WI38 (cell line): ENCODE measurements around the gene GAS2L2.

Source experiments
- H3K4me3 ChIP-seq: 2 replicates; pipeline ENCODE4 v1.5.1; 2011; ENCODE audit warnings: low read depth, mild to moderate bottlenecking, control low read depth, low read length
- CTCF ChIP-seq: IDR thresholded peaks from 2 replicates; pipeline ENCODE4 v1.5.1; 2012; ENCODE audit warnings: low read depth, mild to moderate bottlenecking, control low read depth, low read length

GAS2L2 gene

GRCh38 chr17:35752945-35753764 is at the start of gene GAS2L2:
Gene GAS2L2, minus strand, starts transcription at chr17:35753239. Its CDS starts 389 bp downstream, at chr17:35752850.
- TF ChIP-seq CTCF = no peak
- no peak within 1 kb of the TSS for H3K4me3 ChIP-seq

- H3K4me3 ChIP-seq = no peak overlapping the region
- TF ChIP-seq CTCF = no peak
Measured at GRCh38 chr17:35801583-35802224, 48.7 kb upstream of the GAS2L2 start.

- H3K4me3 ChIP-seq = no peak overlapping the region
- no peak for TF ChIP-seq CTCF
Measured at GRCh38 chr17:35799942-35800341, 46.9 kb upstream of the GAS2L2 start.

- H3K4me3 ChIP-seq = no peak overlapping the region
- TF ChIP-seq CTCF = no peak
Measured at GRCh38 chr17:35797918-35798317, 44.9 kb upstream of the GAS2L2 start.

GRCh38 chr17:35797370-35797769 is 44.3 kb upstream of the GAS2L2 start:
- TF ChIP-seq CTCF = no peak

GRCh38 chr17:35796942-35797341 is 43.9 kb upstream of the GAS2L2 start:
- H3K4me3 ChIP-seq = no peak overlapping the region
- no peak for TF ChIP-seq CTCF

More at GRCh38 chr17:35797370-35797769, 44.3 kb upstream of the GAS2L2 start:
- no peak overlapping the region for H3K4me3 ChIP-seq

- TF ChIP-seq CTCF = no peak
- peak overlapping the region; percentile 58 for H3K4me3 ChIP-seq
Measured at GRCh38 chr17:35795871-35796265, 42.8 kb upstream of the GAS2L2 start.
